OCI-LY1 (cell line): ENCODE results near the gene COL8A1.
A peak's percentile ranks its signal among the peaks of the same experiment; 100 is the strongest.

Experiments used
- H2AFZ ChIP-seq: fragments of 200-600 bp; sonication (generic), shearing (Covaris generic); 2 replicates; pipeline ENCODE4 v1.6.0; 2014; ENCODE audit warnings: antibody characterized with exemption, mild to moderate bottlenecking, low read length
- H3F3A ChIP-seq: fragments of 200-600 bp; sonication (generic), shearing (Covaris generic); 2 replicates; pipeline ENCODE4 v1.6.0; 2014; ENCODE audit warnings: mild to moderate bottlenecking, antibody characterized with exemption, low read length, moderate library complexity; ENCODE audit not compliant: insufficient read depth
- H3K27ac ChIP-seq: fragments of 200-600 bp; sonication (generic); 2 replicates; pipeline ENCODE4 v1.5.1; 2014; ENCODE audit warnings: low read length, mixed run types, mild to moderate bottlenecking, low read depth; ENCODE audit not compliant: poor library complexity, severe bottlenecking
- H3K27me3 ChIP-seq: fragments of 200-600 bp; sonication (generic); 2 replicates; pipeline ENCODE4 v1.6.0; 2014; ENCODE audit warnings: antibody characterized with exemption, mild to moderate bottlenecking, low read length, moderate library complexity; ENCODE audit not compliant: insufficient read depth
- H3K36me3 ChIP-seq: fragments of 200-600 bp; sonication (generic); 2 replicates; pipeline ENCODE4 v1.6.1; 2014; ENCODE audit warnings: mild to moderate bottlenecking, antibody characterized with exemption, low read length, moderate library complexity, mixed read lengths; ENCODE audit not compliant: insufficient read depth
- H3K4me1 ChIP-seq: fragments of 200-600 bp; sonication (generic); 2 replicates; pipeline ENCODE4 v1.5.1; 2014; ENCODE audit warnings: mild to moderate bottlenecking, low read length, moderate library complexity; ENCODE audit not compliant: insufficient read depth, severe bottlenecking
- H3K4me2 ChIP-seq: fragments of 200-600 bp; sonication (generic), shearing (Covaris generic); 2 replicates; pipeline ENCODE4 v1.6.1; 2014; ENCODE audit warnings: low read length
- H3K4me3 ChIP-seq: fragments of 200-600 bp; sonication (generic); 2 replicates; pipeline ENCODE4 v1.5.1; 2014; ENCODE audit warnings: low read length, low read depth, mild to moderate bottlenecking, mixed read lengths; ENCODE audit not compliant: poor library complexity, severe bottlenecking
- H3K79me2 ChIP-seq: fragments of 200-600 bp; shearing (Covaris generic); 2 replicates; pipeline ENCODE4 v1.6.1; 2016; ENCODE audit warnings: mixed run types, low read length, mixed read lengths; ENCODE audit not compliant: insufficient read depth
- H3K9ac ChIP-seq: fragments of 200-600 bp; sonication (generic), shearing (Covaris generic); 2 replicates; pipeline ENCODE4 v1.6.1; 2014; ENCODE audit warnings: mild to moderate bottlenecking, low read length, mixed read lengths
- H3K9me2 ChIP-seq: fragments of 200-600 bp; sonication (generic), shearing (Covaris generic); 2 replicates; pipeline ENCODE4 v1.6.1; 2014; ENCODE audit warnings: low read depth, mild to moderate bottlenecking, low read length, mixed read lengths
- H3K9me3 ChIP-seq: fragments of 200-600 bp; shearing (Covaris generic); 2 replicates; pipeline ENCODE4 v1.6.1; 2014; ENCODE audit warnings: low read length, mixed read lengths
- H4K20me1 ChIP-seq: fragments of 200-600 bp; sonication (generic), shearing (Covaris generic); 2 replicates; pipeline ENCODE4 v1.6.0; 2016; ENCODE audit warnings: mild to moderate bottlenecking, low read length; ENCODE audit not compliant: insufficient read depth
- EZH2 ChIP-seq: fragments of 200-600 bp; sonication (generic), shearing (Covaris generic); IDR thresholded peaks from 2 replicates; pipeline ENCODE4 v1.8.0; 2017; ENCODE audit warnings: borderline replicate concordance, mixed run types, mild to moderate bottlenecking, antibody characterized with exemption, low read length, moderate library complexity, mixed read lengths
- TF ChIP-seq, protein P1 (sequence below): fragments of 200-600 bp; sonication (generic), shearing (Covaris generic); IDR thresholded peaks from 2 replicates; pipeline ENCODE4 v1.5.1; 2017; ENCODE audit warnings: mild to moderate bottlenecking, antibody characterized with exemption, low read length, moderate library complexity, mixed read lengths

The COL8A1 gene

DNA sequence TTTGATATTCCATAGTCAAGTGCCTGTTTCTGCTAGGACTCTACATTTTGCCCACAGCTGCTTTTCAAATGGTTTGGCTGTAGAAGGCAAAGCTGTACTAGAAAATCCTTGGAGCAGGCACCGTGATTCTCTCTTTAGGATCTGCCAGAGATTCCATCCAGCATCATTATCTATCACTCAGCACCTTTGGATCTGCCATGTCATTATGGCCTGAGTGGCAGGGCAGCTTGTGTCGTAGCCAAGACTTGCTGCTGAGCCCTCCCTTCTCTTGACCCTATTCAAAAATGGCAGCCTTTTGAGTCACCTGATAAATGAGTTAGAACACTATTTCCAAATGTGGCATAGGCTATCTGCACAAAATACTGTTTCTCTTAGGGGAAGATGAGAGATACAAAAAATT is 171.2 kb downstream of the COL8A1 start:
- no peak overlapping the region for H3K4me2 ChIP-seq
- no peaks in the 10 kb centered on the region for H3K79me2 ChIP-seq
- no peaks in the 10 kb centered on the region for H3K27me3 ChIP-seq
- no peaks in the 10 kb centered on the region for H3K9me2 ChIP-seq
- H2AFZ ChIP-seq, result no peak overlapping the region
- no peak overlapping the region for H3K9ac ChIP-seq
- H3K36me3 ChIP-seq, result no peaks in the 10 kb centered on the region
- H3K4me3 ChIP-seq, result no peak overlapping the region
- H4K20me1 ChIP-seq, result no peaks in the 10 kb centered on the region
- no peak for TF ChIP-seq EZH2
- TF ChIP-seq, protein P1, sequence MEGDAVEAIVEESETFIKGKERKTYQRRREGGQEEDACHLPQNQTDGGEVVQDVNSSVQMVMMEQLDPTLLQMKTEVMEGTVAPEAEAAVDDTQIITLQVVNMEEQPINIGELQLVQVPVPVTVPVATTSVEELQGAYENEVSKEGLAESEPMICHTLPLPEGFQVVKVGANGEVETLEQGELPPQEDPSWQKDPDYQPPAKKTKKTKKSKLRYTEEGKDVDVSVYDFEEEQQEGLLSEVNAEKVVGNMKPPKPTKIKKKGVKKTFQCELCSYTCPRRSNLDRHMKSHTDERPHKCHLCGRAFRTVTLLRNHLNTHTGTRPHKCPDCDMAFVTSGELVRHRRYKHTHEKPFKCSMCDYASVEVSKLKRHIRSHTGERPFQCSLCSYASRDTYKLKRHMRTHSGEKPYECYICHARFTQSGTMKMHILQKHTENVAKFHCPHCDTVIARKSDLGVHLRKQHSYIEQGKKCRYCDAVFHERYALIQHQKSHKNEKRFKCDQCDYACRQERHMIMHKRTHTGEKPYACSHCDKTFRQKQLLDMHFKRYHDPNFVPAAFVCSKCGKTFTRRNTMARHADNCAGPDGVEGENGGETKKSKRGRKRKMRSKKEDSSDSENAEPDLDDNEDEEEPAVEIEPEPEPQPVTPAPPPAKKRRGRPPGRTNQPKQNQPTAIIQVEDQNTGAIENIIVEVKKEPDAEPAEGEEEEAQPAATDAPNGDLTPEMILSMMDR, result no peak
- H3K27ac ChIP-seq, result no peak overlapping the region
- peaks cover 11% of the 10 kb centered on the region for H3K9me3 ChIP-seq
- H3F3A ChIP-seq, result no peaks in the 10 kb centered on the region
- no peaks in the 10 kb centered on the region for H3K4me1 ChIP-seq

DNA sequence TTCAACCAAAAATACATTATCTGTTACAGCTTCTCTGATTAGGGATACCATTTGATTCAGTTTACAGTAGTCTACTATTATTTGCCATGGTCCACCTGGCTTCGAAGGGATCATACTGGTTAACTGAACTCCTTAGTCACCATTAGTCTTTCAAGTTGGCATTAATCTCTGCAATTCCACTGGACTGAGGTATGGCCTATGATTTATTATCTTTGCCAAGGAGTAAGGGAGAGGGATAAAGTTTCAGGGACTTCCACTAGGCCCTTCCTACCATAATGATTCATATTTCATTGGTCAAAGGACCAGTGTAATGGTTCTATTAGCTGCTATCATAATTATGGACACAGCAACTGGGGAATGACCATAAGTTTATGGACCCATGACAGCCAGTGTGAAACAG is 172.0 kb downstream of the COL8A1 start:
- Histone ChIP-seq H3K27ac (no peak overlapping the region), H3K4me3 (no peak overlapping the region), H3K36me3 (no peaks in the 10 kb centered on the region), H2AFZ (no peak overlapping the region), H3K27me3 (no peaks in the 10 kb centered on the region), H3K4me2 (no peak overlapping the region), H3K9me2 (no peaks in the 10 kb centered on the region), H3K9me3 (0 out of 2 replicates have a peak, but pooled peaks cover 4% of the 10 kb centered on the region), H3K9ac (no peak overlapping the region), H3K79me2 (no peaks in the 10 kb centered on the region), H4K20me1 (no peaks in the 10 kb centered on the region), H3K4me1 (no peaks in the 10 kb centered on the region), H3F3A (no peaks in the 10 kb centered on the region)
- TF ChIP-seq, protein P1, result no peak
- TF ChIP-seq EZH2, result no peak

DNA sequence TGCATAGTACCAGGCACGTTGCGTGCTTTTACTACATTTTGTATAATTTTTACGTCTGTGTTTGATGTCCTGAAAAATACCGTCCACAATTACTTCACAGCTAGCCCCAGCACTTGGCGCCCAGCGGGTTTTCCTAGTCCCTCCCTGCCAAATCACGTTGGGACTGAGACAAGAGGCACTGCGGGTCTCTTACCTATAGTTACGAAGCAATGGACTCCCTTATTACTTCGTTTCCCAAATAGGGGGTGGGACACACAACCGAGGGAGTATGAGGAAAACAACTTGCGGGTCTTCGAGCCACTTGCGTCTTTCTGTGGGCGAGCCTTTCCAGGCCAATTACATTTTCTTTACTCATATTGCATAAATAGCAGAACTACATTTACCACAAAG is 178.6 kb downstream of the COL8A1 start:
- peak overlapping the region; percentile 86 for H3K4me2 ChIP-seq
- H3F3A ChIP-seq, result no peaks in the 10 kb centered on the region
- TF ChIP-seq, protein P1, result no peak
- H4K20me1 ChIP-seq, result no peaks in the 10 kb centered on the region
- H3K36me3 ChIP-seq, result peaks cover 6% of the 10 kb centered on the region; the same call in 1 of the 2 replicates
- no peaks in the 10 kb centered on the region for H3K9me3 ChIP-seq
- peak overlapping the region; percentile 71 for H3K9ac ChIP-seq
- no peaks in the 10 kb centered on the region for H3K27me3 ChIP-seq
- peaks cover 22% of the 10 kb centered on the region for H3K4me1 ChIP-seq
- peak overlapping the region; percentile 60 for H3K27ac ChIP-seq
- peak overlapping the region; percentile 75 for H3K4me3 ChIP-seq
- no peaks in the 10 kb centered on the region for H3K9me2 ChIP-seq
- H2AFZ ChIP-seq, result peak overlapping the region; percentile 53; the same call in 1 of the 2 replicates
- H3K79me2 ChIP-seq, result peaks cover 14% of the 10 kb centered on the region
